GM12801 (cell line): Measurements from ENCODE around the gene USP37.

Source experiments
- CTCF ChIP-seq: IDR thresholded peaks from one replicate; pipeline ENCODE4 v1.5.1; 2011; ENCODE audit warnings: control low read depth; ENCODE audit not compliant: insufficient read length; ENCODE audit errors: extremely low read depth

USP37 gene

GRCh38 chr2:218435003-218435982 is 132.9 kb downstream of the USP37 start:
- no peak for TF ChIP-seq CTCF

- no peak for TF ChIP-seq CTCF
These were observed 133.7 kb downstream of the USP37 start for GRCh38 chr2:218434456-218434855.

- no peak for TF ChIP-seq CTCF
These were observed 135.3 kb downstream of the USP37 start for GRCh38 chr2:218432676-218433365.

- TF ChIP-seq CTCF = no peak
These were observed 136.3 kb downstream of the USP37 start for GRCh38 chr2:218431878-218432277.

GRCh38 chr2:218430721-218431120 is 137.4 kb downstream of the USP37 start:
- no peak for TF ChIP-seq CTCF

- TF ChIP-seq CTCF = no peak
These were observed 138.0 kb downstream of the USP37 start for GRCh38 chr2:218429911-218430692.
